ENCODE results near the gene SOX6. TPM values are rescaled to one million over a fixed set of nuclear protein-coding genes. Genes with fewer than 3 reads are reported as not detected.

Gene SOX6
- total RNA-seq, 1 experiment from 2014 or later: not detected

- no peaks in the 10 kb centered on the region for H3K79me2 ChIP-seq (ENCODE audit: insufficient read depth, low read length)
- DNase-seq: no peak
- H2BK5ac ChIP-seq (ENCODE audit: insufficient read length, low read length): no peak overlapping the region
- no peak overlapping the region for H2BK20ac ChIP-seq (ENCODE audit: low read depth, low read length, poor library complexity, severe bottlenecking)
- H3K14ac ChIP-seq (ENCODE audit: insufficient read depth, low read length): no peak overlapping the region
- Mint-ChIP-seq H3K9me3 (no peaks in the 10 kb centered on the region), H3K36me3 (ENCODE audit: insufficient read depth in 1 of 3, low read depth in 3 of 3) (no peaks in the 10 kb centered on the region), H3K4me1 (peaks cover 10 to 16% of the 10 kb centered on the region in 2 experiments), H3K27ac (no peak overlapping the region), H3K27me3 (ENCODE audit: low read depth) (peaks cover 10% of the 10 kb centered on the region), H3K4me3 (no peak overlapping the region)
- H3K23ac ChIP-seq (ENCODE audit: insufficient read length, low read depth, low read length): no peak overlapping the region
- no peak overlapping the region for H3K27ac ChIP-seq (ENCODE audit: insufficient read length, low read depth, low read length)
- H2BK15ac ChIP-seq (ENCODE audit: low read depth, low read length): no peak overlapping the region
- no peak overlapping the region for H3K56ac ChIP-seq (ENCODE audit: insufficient read length, low read depth, low read length)
- WGBS (ENCODE audit: extremely low coverage, insufficient read length, low lambda C conversion rate): no CpG with 5 or more reads among the region's 2 CpGs
- H3K4me2 ChIP-seq (ENCODE audit: insufficient read depth, insufficient read length, low read length): no peak overlapping the region
- H3K9ac ChIP-seq (ENCODE audit: extremely low read depth, insufficient read length, low read length): no peak overlapping the region
- no peaks in the 10 kb centered on the region for H3K23me2 ChIP-seq (ENCODE audit: insufficient read length, low read depth, low read length, poor library complexity, severe bottlenecking)
- no peak overlapping the region for H4K91ac ChIP-seq (ENCODE audit: insufficient read length, low read depth, low read length)
- H4K5ac ChIP-seq (ENCODE audit: insufficient read length, low read depth, low read length): no peak overlapping the region
- H3K79me1 ChIP-seq (ENCODE audit: insufficient read depth, low read depth, low read length, poor library complexity, severe bottlenecking): no peaks in the 10 kb centered on the region
- no peak overlapping the region for H2BK12ac ChIP-seq (ENCODE audit: insufficient read length, low read depth, low read length)
- H3K9me3 ChIP-seq (ENCODE audit: control insufficient read depth, low read depth, low read length): no peaks in the 10 kb centered on the region
- no peaks in the 10 kb centered on the region for H4K20me1 ChIP-seq (ENCODE audit: control insufficient read depth, insufficient read depth, insufficient read length)
- no peak overlapping the region for H2AK5ac ChIP-seq (ENCODE audit: insufficient read length, low read length)
- no peak overlapping the region for H2BK120ac ChIP-seq (ENCODE audit: low read depth, low read length, poor library complexity, severe bottlenecking)
- H3K4ac ChIP-seq (ENCODE audit: low read depth, low read length): no peak overlapping the region
- no peak overlapping the region for H4K8ac ChIP-seq (replicated peaks; ENCODE audit: insufficient read length, low read depth, low read length)
- H3T11ph ChIP-seq (ENCODE audit: low read length): no peak overlapping the region
- H3K27me3 ChIP-seq (ENCODE audit: insufficient read depth, low read length): no peaks in the 10 kb centered on the region
- H3K18ac ChIP-seq (ENCODE audit: insufficient read length, low read depth, low read length): no peak overlapping the region
- no peaks in the 10 kb centered on the region for H3K4me1 ChIP-seq (ENCODE audit: insufficient read depth, low read length)
- no peak overlapping the region for H2AFZ ChIP-seq (ENCODE audit: low read length)
- no peak for TF ChIP-seq CTCF (conservative IDR thresholded peaks at IDR 0.05)
Observed at GRCh38 chr11:15967966-15968365, 388.4 kb downstream of the SOX6 start.
